Fibroblast of the aortic adventitia (primary cell): ENCODE measurements around the gene VIT. TPM values are rescaled to one million over a fixed set of nuclear protein-coding genes. Genes with fewer than 3 reads are reported as not detected.

Source experiments
- DNase-seq: peaks from one replicate; pipeline ENCODE4 v3.0.0-alpha.2; 2010; ENCODE audit warnings: low read depth
- H3K4me3 ChIP-seq: 2 replicates; pipeline ENCODE4 v1.5.1; 2011; ENCODE audit warnings: low read depth, mild to moderate bottlenecking, control low read depth, low read length, moderate library complexity
- total RNA-seq: library from RNA; depleted of rRNA; stranded (reverse); fragments of >200 nt; gene quantifications from 2 replicates; pipeline ENCODE4 v1.2.3, GENCODE V29; 2012; ENCODE audit warnings: low replicate concordance
- TF ChIP-seq, protein P1 (sequence below): IDR thresholded peaks from 2 replicates; pipeline ENCODE4 v1.5.1; 2011; ENCODE audit warnings: mild to moderate bottlenecking, low read length, control low read depth, inconsistent platforms; ENCODE audit not compliant: insufficient read depth

VIT gene
- total RNA-seq, 1 donor = 12.9 TPM

DNA sequence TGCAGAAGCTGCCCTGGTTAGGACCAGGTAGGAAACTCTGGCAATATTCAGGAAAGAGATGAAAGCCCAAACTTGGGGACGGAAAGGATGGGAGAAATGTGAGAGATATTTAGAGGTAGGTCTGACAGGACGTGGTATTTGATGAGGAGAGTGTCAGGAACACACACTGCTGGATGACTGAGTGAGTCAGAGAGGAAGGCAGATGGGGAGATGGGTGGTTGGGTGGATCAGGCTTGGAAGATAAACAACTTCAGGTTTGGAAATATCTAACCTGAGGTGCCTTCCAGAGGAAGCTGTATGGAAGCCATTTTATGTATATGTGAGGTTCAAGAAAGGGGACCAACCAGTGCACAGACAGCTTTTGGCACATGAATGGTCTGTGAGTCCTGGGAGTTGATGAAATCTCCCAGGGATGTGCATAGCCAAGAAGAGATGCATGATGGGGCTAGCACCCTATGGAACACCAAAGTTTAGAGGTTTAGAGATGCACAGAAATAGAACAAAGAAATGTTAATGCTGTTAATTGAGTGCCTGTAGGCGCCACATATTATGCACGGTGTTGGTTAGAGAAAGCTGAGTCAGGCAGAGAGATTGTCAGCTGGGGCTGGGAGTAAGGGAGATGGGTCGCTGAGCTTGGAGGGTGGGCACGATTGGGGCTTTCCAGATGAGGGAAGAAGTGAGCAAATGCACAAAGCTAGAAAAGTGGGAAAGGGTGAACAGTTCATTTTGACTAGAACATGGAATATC is 101.0 kb downstream of the VIT start:
- H3K4me3 ChIP-seq = no peak overlapping the region
- TF ChIP-seq, protein P1, sequence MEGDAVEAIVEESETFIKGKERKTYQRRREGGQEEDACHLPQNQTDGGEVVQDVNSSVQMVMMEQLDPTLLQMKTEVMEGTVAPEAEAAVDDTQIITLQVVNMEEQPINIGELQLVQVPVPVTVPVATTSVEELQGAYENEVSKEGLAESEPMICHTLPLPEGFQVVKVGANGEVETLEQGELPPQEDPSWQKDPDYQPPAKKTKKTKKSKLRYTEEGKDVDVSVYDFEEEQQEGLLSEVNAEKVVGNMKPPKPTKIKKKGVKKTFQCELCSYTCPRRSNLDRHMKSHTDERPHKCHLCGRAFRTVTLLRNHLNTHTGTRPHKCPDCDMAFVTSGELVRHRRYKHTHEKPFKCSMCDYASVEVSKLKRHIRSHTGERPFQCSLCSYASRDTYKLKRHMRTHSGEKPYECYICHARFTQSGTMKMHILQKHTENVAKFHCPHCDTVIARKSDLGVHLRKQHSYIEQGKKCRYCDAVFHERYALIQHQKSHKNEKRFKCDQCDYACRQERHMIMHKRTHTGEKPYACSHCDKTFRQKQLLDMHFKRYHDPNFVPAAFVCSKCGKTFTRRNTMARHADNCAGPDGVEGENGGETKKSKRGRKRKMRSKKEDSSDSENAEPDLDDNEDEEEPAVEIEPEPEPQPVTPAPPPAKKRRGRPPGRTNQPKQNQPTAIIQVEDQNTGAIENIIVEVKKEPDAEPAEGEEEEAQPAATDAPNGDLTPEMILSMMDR = no peak
- no peak for DNase-seq

DNA sequence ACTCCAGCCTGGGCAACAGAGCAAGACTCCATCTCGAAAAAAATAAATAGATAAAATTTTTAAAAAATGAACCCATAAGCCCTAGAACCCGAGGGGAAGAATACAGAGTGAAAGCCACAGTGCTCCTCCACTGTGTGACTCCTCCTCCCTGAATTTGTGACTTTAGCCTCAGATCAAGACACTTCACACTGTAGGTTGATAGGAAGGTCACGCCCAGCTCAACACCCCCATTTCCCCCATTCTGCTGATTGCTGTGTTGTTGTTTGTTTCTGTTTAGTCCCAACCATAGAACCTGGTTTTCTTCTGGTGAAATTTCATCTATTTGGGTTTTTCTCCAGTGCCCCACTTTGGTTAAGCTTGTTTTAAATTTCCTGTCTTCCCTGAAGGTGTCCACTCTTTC is 102.2 kb downstream of the VIT start:
- no peak for DNase-seq
- TF ChIP-seq, protein P1 = no peak
- no peak overlapping the region for H3K4me3 ChIP-seq

DNA sequence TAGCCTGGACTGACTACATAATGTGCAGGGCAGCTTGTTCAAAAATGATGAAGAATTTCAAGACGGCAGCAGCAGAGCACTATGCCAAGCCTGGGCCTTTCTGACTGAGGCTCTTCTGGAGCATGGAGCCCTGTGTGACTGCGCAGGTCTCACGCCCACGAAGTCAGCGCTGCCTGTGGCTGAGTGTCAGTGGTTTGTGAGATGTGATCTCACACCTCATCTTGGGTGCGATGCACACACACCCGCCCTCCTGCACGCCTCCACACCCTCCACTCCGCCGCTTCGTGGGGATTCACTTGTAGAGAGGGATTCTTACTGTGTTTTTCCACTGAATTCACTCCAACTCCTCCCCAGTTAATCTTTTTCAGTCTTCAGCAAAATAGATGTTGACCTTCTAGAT is 103.9 kb downstream of the VIT start:
- no peak for DNase-seq
- H3K4me3 ChIP-seq = no peak overlapping the region
- TF ChIP-seq, protein P1 = no peak

DNA sequence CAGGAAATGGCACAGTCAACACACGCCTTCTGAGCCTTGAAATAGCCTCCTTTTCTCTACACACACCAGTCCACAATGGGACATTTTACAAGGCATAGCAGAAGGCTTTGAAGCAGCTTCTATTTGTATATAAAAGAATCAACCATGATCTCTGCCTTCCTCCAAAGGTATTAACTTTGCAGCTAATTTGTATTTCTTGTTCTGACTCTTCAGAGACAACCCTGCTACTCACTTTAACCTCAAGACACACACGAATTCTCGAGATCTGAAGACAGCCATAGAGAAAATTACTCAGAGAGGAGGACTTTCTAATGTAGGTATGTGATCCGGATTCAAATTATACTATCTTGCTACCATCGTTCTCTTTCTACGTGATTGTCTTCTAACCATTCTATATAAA is 104.6 kb downstream of the VIT start:
- TF ChIP-seq, protein P1 = no peak
- H3K4me3 ChIP-seq = no peak overlapping the region
- no peak for DNase-seq

DNA sequence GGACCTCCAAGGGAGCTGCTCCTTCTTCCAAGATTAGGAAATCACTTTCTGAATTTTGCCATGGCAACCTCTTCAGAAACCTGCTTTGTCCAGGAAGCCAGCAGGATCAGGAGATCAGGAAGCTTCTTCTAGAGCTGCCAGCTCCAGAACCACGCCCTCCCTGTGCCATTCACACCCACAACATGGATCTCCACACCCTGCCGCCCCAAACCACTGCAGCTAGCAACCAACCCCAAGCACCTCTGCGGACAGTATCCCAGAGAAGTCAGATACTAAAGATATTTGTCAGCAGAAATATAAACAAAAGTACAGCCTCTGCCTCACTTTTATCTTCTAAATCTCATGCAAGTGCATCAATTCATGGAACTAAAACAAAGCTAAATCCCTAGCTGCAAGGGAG is 106.4 kb downstream of the VIT start:
- DNase-seq = no peak
- TF ChIP-seq, protein P1 = no peak
- no peak overlapping the region for H3K4me3 ChIP-seq

DNA sequence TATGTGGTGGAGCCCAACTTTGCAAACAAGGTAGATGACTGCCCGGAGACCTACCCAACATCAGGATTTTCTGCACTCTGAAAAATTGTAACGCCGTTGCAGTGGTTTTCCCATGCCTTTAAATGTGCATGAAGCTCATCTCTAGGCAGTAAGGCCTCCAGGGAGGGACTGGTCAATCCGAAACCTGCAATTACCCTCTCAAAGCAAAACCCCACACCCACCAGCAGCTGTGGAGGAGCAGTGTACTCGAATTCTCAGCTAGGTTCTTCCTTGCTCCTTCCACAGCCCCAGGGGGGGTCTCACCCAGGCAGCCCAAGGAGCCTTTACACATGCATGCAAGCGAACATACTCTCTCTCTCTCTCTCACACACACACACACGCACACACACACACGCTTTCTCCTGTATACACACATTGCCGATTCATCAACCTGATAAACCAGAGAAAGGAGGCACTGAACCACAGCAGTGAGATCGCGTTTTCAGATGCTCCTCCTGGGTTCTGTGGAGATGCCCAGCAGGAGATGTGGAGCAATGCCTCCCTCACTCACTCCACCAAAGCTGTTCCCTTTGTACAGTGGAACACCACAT is 109.2 kb downstream of the VIT start:
- no peak overlapping the region for H3K4me3 ChIP-seq
- no peak for DNase-seq
- TF ChIP-seq, protein P1 = no peak
